GM04503 (cell line): ENCODE results near the gene SYVN1.
"Not testable (repeated sequence)": the region's sequence is repeated elsewhere in the genome, so short reads cannot be mapped to it uniquely, and the experiment has no call there.

ENCODE experiments used
- DNase-seq: peaks from one replicate; pipeline ENCODE4 v3.0.0-alpha.2; 2012; ENCODE audit warnings: low read depth

Gene SYVN1

DNA sequence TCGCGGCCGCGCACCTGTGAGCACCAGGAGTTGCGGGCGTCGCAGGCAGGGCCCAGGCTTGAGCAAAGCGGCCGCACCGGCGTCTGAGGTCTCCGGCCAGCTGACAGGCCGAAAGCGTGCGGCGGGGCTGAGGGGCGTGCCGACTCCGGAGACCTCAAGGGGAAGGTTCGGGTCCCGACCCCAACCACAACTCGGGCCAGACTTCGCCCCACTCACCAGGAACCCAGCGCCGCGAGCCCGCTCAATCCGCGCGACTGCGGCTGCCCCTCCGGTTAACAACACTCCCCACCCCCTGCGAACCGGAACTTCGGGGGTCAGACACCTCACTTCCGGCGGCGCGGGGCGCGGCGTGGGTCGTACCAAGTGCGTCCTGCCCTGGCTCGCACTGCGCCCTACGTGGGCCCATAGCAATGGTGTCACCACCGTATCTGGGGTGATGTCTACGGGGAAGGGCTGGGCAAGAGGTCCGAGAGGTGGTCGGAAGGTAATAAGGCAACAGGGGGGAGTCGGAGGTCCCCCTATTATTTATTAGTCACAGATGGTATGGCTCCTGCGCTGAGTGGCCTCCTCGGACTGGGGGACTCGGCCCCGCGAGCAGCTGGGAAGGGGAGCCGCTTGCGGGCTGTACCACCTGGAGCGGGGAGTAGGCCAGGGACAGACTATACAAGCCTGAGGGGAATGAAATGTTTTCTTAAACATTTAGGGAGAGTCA, at the start of gene SYVN1:
SYVN1 (minus strand) TSS at position 280 of the 712 bp plus-strand sequence. CDS start 918 bp downstream, outside the sequence.
- DNase-seq, result peak; percentile 66

DNA sequence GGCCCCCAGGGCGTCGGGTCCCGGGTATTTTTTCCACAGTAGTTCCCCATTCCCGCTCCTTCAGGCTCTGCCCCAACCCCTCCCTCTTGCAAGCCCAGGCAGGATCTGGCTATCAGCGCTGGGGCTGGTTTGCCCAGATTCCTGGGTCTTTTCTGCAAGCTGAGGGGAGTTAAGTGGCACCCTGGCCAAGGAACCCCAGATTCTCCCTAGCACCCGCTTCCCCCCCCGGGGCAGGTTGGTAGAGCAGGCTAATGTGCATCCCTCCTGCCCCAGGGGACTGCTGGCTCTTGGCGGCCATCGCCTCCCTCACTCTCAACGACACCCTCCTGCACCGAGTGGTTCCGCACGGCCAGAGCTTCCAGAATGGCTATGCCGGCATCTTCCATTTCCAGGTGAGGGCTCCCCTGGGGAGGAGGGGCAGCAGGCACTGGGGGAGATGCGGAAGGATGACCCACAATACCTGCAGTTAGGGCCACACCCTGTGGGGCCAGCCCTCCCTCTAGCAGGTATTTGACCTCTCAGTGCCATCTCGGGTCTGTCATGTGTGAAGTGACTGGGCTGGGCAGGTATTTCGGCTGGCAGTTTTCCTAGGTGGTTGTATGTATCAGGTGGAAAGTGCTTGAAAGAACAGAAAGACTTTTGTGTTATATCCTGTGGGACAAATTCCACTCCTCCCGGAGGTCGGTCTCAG, 49.0 kb upstream of the SYVN1 start:
- no peak for DNase-seq

DNA sequence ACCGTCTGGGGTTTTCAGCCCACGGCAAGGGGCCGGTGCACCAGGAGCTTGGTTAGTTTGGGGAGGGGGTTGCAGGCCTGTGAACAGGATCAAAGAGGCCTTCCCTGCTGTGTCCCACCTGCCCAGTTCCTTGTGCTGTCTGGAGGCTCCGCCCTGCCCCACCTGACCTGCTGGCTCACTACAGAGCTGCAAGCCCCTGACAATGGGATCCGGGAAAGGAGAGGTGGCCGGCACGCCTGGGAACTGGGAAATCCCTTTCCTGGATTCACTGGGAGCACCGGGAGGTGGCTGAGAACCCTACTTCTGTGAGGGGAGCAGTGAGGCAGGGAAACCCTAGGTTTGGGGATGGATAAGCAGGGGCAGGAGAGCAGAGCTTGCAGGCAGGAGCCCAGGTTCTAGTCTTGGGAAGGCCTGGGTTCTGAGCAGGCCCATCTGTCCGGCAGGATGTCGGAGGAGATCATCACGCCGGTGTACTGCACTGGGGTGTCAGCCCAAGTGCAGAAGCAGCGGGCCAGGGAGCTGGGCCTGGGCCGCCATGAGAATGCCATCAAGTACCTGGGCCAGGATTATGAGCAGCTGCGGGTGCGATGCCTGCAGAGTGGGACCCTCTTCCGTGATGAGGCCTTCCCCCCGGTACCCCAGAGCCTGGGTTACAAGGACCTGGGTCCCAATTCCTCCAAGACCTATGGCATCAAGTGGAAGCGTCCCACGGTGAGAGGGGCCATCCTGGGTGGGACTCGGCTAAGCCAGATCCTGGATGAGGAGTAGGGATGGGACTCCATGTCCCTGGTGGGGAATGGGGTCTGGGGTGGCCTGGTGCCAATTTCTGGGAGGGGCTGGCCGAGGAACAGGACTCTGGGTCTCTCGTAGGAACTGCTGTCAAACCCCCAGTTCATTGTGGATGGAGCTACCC, 48.2 kb upstream of the SYVN1 start:
- no peak for DNase-seq

- peak; percentile 49 for DNase-seq
Measured at GRCh38 chr11:65181569-65182257, 47.4 kb upstream of the SYVN1 start, which contains the start of gene CAPN1. CAPN1 (plus strand) TSS chr11:65181928; CDS start chr11:65182702, 774 bp downstream.

- no peak for DNase-seq
Measured at GRCh38 chr11:65180877-65181568, 46.7 kb upstream of the SYVN1 start.

DNA sequence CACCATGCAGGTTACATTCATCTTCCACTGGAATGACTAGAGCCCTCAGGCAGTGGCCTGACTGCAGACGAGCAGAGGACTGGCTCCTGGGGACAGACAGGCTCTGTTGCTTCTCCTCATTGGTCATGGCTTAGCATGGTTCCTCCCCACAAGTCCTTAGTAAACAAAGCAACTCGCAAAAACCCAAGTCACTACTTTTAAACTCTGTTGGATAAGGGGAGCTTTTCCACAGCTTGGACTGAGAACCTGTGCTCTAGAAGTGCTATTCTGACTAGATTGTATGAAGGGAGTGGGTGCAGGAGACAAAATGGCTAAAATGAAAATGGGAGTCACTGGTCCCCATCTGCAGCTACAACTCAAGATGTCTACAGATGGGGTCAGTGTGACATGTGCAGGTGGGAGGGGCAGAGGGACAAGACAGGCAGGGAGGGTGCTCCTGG, 40.3 kb upstream of the SYVN1 start:
- DNase-seq, result not testable (repeated sequence)

DNA sequence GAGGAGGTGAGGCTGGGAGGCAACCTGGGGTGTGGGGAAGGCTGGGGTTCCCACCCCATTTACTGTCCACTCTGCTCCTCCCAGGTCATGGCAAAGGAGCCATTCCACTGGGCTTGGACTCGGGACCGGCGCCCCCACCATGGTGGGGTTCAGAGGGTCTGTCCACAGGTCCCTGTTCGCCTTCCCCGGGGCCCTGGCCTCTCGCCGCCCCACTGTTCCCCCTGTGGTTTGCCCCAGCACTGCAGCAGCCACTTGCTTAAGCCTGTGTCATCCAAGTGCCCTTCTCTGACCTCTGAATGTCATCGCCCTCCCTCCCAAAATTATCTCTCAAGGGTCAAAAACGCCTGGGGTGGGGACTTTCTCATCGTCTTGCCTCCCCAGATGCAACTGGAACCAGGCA, 38.3 kb upstream of the SYVN1 start:
- no peak for DNase-seq

DNA sequence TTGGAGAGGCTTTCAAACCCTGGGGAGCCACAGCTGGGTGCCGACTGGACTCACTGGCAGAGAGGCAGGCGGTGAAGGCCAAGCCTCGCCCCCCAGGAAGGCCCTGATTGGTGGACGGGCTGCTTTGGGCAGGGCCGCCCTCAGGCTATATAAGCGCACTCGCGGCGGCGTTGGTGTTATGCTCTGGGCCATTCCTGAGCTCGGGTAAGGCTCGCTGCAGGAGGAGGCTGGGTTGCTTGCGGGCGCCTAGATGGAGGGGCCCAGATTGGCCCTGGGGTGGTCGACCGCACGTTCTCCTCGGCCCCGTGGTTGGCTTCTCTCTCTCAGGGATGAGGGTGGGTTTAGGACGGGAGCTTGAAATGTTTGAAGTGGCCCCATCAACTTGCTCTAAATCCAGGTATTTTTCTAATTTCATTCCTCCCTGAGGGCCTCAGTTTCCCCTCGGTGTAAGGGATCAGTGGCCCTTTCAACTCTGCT, 35.8 kb upstream of the SYVN1 start, which contains the start of gene SPDYC:
SPDYC (plus strand) TSS at position 176 of the 477 bp plus-strand sequence. CDS start 1,125 bp downstream, outside the sequence.
- DNase-seq, result no peak

DNA sequence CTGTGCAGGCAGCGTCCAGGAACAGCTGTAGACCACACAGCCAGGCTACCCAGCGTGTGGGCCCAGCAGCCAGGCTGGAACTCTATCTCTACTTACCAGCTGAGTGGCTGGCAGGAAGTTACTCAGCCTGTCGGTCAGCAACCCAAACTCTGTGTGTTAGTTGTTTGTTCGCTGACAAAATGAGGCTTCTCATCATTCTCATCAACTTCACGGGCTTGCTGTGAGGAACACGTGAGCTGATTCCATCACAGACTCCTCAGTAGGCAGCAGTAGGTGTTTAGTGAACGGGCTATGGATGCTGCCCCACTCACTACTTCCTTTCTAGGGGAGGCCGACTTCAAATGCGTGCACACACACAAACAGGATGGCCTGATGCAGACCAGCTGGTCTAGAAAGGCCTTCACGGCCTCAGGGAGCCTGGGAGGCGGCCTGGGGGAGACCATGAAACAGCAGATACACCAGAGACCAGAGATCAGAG, 34.9 kb upstream of the SYVN1 start:
- no peak for DNase-seq

- no peak for DNase-seq
Measured at GRCh38 chr11:65167656-65168055, 33.3 kb upstream of the SYVN1 start.

DNA sequence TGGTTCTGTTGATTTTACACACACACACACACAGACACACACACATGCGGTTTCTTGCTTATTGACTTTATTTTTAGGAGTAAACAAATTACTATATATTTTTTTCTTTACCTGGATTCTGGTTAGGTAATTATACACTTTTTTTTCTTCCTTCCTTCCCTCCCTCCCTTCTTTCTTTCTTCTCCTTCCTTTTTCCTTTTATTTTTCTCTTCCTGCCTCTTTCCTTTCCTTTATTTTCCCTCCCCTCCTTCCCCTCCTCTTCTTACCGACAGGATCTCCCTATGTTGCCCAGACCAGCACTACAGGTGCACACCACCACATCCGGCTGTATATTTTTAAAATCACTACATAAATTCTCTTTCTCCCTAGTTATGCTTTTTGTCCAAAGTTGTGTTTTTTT, 32.6 kb upstream of the SYVN1 start:
- no peak for DNase-seq

DNA sequence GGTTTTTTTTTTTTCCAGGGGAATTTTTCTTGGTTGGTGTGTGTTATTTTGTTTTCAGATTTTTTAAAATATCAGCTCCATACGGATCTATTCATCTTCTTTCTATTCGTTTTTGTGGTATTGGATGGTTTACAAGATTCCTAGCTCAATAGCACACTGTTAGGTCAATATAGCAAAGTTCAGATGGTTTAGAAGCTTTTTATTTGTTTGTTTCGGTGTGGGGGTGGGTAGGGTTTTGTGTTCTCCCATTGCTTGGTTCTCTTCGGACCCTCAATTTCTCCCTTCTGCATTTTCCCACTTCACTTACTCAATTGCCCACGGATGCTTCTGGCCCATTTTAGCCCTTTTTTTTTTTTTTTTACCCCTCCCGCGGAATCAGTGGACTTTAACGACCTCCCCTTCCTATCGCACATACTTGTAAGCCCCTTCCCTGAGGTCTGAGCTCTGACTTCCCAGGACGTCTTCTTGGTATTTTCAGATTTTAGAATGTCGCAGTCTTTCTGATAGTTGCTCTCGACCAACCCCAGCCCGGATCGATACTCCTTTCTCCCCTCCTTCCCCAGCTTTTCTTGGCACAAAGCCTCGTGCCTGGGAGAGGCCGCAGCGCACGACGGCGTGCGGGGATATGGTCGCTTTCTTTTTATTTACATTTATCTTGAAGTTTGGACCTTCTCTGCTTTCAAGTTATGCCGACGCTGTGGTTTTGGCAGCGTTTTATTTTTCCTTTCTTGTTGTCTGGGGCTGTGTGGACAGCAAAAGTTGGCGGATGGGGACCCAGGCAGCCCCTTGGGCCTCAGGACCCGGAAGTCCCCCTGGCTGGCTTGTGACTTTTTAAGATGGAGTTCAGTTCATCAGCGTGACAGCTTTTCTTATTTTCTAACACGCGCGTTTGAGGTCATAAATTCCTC, 31.3 kb upstream of the SYVN1 start:
- DNase-seq, result no peak

DNA sequence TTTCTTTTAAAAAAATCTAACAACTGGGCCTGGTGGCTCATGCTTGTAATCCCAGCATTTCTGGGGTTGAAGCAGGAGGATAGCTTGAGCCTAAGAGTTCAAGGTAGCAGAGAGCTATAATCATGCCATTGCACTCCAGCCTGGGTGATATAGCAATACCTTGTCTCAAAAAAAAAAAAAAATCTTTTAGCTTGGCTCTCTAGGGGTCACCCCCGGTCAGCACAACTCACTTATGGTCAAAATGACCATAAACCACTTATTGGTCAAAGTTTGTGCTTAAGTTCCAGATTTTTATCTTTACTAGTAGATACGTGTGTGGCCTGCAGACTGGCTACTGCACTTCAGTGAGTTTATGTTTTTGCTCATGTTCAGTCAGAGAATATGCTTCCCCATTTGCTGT, 29.4 kb upstream of the SYVN1 start:
- DNase-seq, result no peak

- no peak for DNase-seq
Measured at GRCh38 chr11:65160643-65161042, 26.3 kb upstream of the SYVN1 start.

DNA sequence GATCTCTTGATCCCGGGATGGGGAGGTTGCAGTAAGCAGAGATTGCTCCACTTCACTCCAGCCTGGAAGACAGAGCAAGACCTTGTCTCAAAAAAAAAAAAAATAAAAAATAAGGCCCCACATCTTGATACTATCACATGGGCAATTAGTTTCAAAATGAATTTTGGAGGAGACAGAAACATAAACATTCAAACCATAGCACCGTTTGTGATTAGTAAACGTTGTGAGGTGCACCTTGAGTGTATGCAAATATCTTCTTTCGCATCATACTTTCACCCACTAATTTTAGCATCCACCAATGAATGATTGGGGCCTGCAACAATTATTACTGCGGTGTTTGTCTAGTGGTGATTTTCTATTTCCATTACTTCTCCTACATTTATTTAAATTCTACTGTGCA, 24.7 kb upstream of the SYVN1 start:
- DNase-seq, result no peak

- no peak for DNase-seq
Measured at GRCh38 chr11:65157336-65157735, 23.0 kb upstream of the SYVN1 start.

GRCh38 chr11:65156926-65157325, 22.6 kb upstream of the SYVN1 start:
- DNase-seq, result no peak

DNA sequence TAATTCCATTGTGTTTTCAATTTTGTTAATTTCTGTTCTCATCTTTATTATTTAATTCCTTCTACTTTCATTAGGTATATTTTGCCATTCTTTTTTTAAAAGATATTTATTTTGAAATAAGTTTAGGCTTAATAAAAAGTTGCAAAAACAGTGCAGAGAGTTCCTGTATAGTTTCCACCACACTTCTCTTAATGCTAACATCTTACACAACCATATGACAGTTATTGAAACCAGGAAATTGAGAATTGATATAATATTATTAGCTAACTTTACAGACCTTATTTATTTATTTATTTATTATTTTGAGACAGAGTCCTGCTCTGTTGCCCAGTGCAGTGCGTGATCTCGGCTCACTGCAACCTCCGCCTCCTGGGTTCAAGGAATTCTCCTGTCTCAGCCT, 21.9 kb upstream of the SYVN1 start:
- no peak for DNase-seq

DNA sequence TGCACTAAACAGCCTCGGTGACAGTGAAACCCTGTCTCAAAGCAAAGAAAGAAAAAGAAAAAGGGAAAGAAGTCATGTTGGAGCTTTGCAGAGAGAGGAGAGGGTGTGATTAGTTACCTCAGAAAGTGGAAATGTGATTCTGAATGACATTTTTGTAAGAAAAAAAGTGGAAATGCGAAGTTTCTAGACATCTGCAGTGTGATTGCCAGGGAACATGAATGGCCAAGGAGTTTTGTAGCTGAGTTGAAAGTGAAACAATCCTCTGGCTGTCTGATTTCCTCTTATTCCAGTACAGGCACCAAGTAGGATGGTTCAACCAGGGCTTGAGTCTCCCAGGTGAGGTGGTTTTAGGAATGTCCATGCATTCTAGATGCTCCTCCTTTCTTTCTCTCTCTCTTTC, 17.8 kb upstream of the SYVN1 start:
- no peak for DNase-seq
